ENCODE results near the gene KIF3A.
A peak's percentile ranks its signal among the peaks of the same experiment; 100 is the strongest.
"Not testable (repeated sequence)": the region's sequence is repeated elsewhere in the genome, so short reads cannot be mapped to it uniquely, and the experiment has no call there.

KIF3A gene

DNA sequence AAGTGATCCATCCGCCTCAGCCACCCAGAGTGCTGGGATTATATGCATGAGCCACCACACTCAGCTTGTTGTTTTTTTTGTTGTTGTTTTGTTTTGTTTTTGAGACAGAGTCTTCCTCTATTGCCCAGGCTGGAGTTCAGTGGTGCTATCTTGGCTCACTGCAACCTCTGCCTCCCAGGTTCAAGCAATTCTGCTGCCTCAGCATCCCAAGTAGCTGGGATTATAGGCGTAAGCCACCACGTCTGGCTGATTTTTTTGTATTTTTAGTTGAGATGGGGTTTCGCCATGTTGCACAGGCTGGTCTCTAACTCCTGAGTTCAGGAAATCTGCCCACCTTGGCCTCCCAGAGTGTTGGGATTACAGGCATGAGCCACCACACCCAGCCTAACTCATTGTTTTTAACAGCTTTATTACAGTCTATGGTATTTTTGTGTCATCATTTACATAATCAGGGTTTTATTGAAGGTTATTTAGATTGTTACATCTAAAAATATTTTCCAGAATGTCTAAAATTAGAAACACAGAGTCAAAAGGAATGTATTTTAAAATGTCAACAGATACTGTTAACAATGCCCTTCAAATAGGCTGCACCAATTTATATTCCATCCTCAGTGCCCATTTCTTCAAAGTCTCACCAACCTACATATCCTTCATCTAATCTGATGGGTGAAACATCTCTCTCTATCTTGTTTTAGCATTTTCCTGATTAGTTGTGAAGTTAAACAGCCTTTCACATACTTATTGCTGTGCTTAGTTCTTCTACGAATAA is 18.6 kb downstream of the KIF3A start:
- no peak for DNase-seq (ENCODE audit: low spot score)

- DNase-seq (ENCODE audit: low spot score): no peak
Observed at GRCh38 chr5:132714456-132715307, 22.7 kb downstream of the KIF3A start.

- no peak for DNase-seq (ENCODE audit: low spot score)
Observed at GRCh38 chr5:132708645-132709044, 28.7 kb downstream of the KIF3A start.

DNA sequence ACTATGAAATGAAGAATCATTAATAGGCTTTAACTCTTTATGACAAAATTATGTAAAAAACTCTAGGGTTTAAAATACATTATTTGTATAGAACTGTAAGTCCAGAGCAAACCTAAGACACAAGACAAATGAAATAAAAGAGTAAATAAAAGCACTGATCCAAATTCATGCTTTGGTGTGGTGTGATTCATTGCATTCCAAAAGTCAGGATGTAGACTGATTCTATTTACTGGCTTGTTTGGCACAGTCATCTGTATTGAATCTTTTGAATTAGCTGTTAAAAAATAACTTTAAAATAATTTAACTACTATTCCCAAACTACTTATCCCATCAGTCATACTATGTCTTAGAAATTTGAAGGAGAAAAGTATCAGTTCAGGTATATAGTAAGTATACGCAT is 32.5 kb downstream of the KIF3A start:
- peak; percentile 77 for DNase-seq (ENCODE audit: low spot score)

DNA sequence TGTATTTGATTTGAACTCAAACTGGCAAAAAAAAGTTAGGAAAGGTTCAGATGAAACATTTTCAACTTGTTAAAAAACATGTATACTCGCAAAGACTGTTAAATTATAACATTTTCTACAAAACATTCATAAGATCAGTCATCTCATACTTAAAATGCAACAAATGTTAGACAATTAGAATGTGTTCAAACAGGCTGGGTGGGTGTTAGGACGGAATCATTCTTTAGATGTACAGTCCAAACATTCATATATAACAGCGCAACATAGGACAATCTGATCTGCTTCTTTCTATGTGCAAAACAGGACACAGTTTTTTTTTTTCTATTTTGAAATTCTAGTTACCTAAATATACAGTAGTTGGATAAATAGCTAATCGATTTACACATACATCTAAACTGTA is 41.4 kb downstream of the KIF3A start:
- no peak for DNase-seq (ENCODE audit: low spot score)

DNA sequence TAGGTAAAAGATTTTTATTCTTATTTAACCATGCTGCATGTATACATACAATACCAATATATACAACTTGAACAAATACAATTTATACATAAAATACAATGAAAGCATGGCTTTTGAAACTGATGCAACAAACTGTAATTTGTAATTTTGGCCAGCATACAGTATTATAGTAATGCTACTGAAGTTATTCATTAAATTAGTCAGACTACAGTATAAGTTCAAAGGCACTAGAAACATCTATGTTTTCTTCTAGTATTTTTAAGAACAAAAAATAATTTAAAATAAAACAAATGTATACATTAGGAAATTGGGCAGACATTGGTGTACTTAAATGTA is 44.7 kb downstream of the KIF3A start:
- no peak for DNase-seq (ENCODE audit: low spot score)

DNA sequence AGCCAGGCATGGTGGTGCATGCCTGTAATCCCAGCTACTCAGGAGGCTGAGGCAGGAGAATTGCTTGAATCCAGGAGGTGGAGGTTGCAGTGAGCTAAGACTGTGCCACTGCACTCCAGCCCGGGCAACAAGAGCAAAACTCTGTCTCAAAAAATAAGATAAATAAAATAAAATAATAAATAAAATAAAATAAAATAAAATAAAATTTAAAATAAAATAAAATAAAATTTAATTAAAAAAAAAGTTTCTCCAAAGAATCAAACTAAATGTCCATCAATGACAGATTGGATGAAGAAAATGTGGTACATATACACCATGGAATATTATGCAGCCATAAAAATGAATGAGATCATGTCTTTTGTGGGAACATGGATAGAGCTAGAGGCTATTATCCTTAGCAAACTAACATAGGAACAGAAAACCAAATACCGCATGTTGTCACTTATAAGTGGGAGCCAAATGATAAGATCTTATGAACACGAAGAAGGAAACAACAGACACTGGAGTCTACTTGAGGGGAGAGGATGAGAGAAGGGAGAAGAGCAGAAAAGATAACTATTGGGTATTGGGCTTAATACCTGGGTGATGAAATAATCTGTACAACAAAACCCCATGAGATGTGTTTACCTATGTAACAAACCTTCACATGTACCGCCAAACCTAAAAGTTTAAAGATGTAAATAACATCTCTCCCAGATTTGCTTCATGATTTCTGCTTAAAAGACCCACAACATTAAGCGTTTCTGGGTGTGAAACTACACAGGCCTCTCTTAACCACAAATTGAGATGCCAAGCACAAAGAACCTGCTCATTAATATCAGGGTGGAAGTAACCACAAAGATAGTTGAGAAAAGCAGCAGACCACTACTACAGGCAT is 45.4 kb downstream of the KIF3A start:
- not testable (repeated sequence) for DNase-seq (ENCODE audit: low spot score)

GRCh38 chr5:132690156-132690555 is 47.2 kb downstream of the KIF3A start:
- no peak for DNase-seq (ENCODE audit: low spot score)

GRCh38 chr5:132689513-132689912 is 47.8 kb downstream of the KIF3A start:
- DNase-seq (ENCODE audit: low spot score): no peak

GRCh38 chr5:132688536-132689339 is 48.6 kb downstream of the KIF3A start:
- DNase-seq (ENCODE audit: low spot score): no peak

DNA sequence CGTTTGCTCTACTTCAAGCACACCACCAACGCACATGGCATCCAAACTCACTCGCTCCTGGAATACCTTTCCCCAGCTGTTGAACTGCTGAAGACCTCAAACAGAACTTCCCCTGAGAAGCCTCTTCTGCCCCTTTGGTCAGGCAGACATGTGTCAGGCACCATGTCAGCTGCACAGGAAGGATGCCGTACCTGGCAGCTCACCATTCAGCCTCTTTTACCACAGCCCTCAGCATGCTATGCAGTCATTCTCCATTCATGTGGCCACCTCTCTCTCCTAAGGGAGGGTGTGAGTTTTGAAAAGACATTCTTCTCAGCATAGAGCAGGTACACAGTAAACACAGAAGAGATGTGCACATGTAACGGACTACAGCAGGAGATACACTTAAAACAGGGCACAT is 49.4 kb downstream of the KIF3A start:
- no peak for DNase-seq (ENCODE audit: low spot score)

DNA sequence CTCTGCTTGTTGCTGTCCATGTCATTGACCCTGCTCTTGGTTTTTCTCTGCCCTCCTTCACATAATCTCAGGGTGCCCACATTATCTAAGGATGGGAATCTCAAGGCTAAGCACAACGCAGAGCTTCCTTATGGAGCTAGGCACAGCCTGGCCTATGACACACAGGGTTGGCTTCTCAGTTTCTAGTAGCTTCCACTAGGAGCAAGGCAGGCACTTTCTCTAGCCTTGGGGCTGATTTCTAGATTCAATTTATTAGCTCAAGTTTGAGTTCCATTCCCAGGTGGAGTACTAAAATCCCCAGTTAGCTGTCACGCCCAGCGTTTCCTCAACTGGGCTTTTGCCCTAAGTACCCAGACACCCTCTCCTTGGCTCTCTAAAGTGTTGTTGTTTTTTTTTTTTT is 51.2 kb downstream of the KIF3A start:
- DNase-seq (ENCODE audit: low spot score): no peak

- no peak for DNase-seq (ENCODE audit: low spot score)
Observed at GRCh38 chr5:132684922-132685720, 52.2 kb downstream of the KIF3A start.

- DNase-seq (ENCODE audit: low spot score): no peak
Observed at GRCh38 chr5:132684491-132684890, 52.9 kb downstream of the KIF3A start.

GRCh38 chr5:132681983-132682382 is 55.4 kb downstream of the KIF3A start:
- DNase-seq (ENCODE audit: low spot score): no peak

- DNase-seq (ENCODE audit: low spot score): no peak
Observed at GRCh38 chr5:132681476-132681831, 55.9 kb downstream of the KIF3A start.

DNA sequence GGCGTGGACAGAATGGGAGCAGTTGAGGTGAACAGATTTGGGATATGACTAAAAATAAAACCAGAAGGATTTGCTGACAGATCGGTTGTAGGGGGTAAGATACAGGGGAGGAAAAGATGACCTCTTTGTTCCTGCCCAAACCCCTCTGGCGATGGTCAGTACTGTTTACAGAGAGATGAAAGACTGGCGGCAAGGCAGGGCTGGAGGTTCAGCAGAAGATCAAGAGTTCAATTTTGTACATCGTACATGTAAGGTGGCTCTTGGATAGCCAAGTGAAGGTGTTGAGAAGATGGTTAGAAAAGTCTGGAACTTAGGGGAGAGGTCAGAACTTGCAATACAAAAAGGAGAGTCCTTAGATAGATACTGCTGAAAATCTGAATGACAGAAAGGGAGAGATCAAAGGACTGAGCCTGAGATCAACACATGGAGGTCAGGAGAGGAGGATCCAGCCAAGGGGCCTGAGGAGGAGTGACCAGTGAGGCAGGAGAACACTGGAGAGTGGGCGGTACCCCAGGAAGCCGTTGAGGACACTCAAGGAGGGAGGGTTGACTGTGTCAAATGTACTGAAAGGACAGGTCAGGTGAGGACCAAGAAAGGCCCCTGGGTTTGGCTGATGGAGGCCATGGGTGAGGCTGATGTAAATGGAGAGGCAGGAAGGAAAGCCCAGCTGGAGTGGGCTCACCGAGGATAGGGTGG is 56.4 kb downstream of the KIF3A start:
- DNase-seq (ENCODE audit: low spot score): no peak

GRCh38 chr5:132679717-132680380 is 57.5 kb downstream of the KIF3A start:
- DNase-seq (ENCODE audit: low spot score): no peak

DNA sequence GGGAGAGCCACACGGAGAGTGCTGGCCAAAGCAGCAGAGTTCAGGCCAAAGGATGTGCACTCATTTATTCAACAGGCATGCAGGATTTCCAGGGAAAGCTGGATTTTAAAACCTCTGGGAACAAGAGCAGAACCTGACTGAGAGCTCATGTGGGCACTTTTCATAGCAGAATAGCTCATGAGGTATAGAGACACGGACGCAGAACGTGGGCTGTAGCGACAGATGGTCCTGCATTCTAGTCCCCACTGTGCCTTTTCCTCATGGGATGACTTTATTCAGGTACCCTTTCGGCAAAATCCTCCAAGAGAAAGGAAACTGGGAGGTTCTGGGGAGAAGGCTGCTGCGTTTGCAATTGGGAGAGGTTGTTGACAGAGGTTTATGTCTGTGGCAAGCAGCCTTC is 58.2 kb downstream of the KIF3A start:
- DNase-seq (ENCODE audit: low spot score): no peak

GRCh38 chr5:132678735-132679134 is 58.6 kb downstream of the KIF3A start:
- DNase-seq (ENCODE audit: low spot score): no peak
